GM23338 (cell line): ENCODE measurements around the gene STAP2. TPM values are rescaled to one million over a fixed set of nuclear protein-coding genes. Genes with fewer than 3 reads are reported as not detected.

Experiments used
- ATAC-seq: fragments of 200-7000 bp; cut with Tn5 transposase; 3 replicates; pipeline ENCODE4 v1.9.1; 2020
- DNase-seq: peaks from one replicate; pipeline ENCODE4 v3.0.0-alpha.2; 2015; ENCODE audit warnings: low spot score
- H2AFZ ChIP-seq: fragments of 200-600 bp; sonication (generic); 2 replicates; pipeline ENCODE4 v1.8.0; 2016; ENCODE audit warnings: antibody characterized with exemption, mild to moderate bottlenecking, moderate library complexity
- H3F3A ChIP-seq: fragments of 200-600 bp; sonication (generic); replicated peaks from 2 replicates; pipeline ENCODE4 v1.8.0; 2017; ENCODE audit warnings: antibody characterized with exemption, mixed run types, low read depth
- H3K27ac ChIP-seq: fragments of 200-600 bp; sonication (generic); 2 replicates; pipeline ENCODE4 v1.6.1; 2016; ENCODE audit warnings: low read depth
- H3K27me3 ChIP-seq: fragments of 200-600 bp; sonication (generic); 2 replicates; pipeline ENCODE4 v1.8.0; 2016; ENCODE audit warnings: mild to moderate bottlenecking, mixed run types, moderate library complexity; ENCODE audit not compliant: insufficient read depth
- H3K36me3 ChIP-seq: fragments of 200-600 bp; sonication (generic); 2 replicates; pipeline ENCODE4 v1.8.0; 2016; ENCODE audit warnings: mild to moderate bottlenecking; ENCODE audit not compliant: insufficient read depth
- H3K4me1 ChIP-seq: fragments of 200-600 bp; sonication (generic); 2 replicates; pipeline ENCODE4 v1.8.0; 2016; ENCODE audit warnings: mild to moderate bottlenecking, moderate library complexity; ENCODE audit not compliant: insufficient read depth
- H3K4me2 ChIP-seq: fragments of 200-600 bp; sonication (generic); 2 replicates; pipeline ENCODE4 v1.7.1; 2017; ENCODE audit warnings: mixed run types
- H3K4me3 ChIP-seq: fragments of 200-600 bp; sonication (generic); 2 replicates; pipeline ENCODE4 v1.6.1; 2016; ENCODE audit warnings: mixed run types
- H3K79me2 ChIP-seq: fragments of 200-600 bp; sonication (generic); replicated peaks from 2 replicates; pipeline ENCODE4 v1.8.0; 2017; ENCODE audit warnings: mild to moderate bottlenecking; ENCODE audit not compliant: insufficient read depth
- H3K9me2 ChIP-seq: fragments of 200-600 bp; sonication (generic); 2 replicates; pipeline ENCODE4 v1.8.0; 2017; ENCODE audit not compliant: insufficient read depth
- H4K20me1 ChIP-seq: fragments of 200-600 bp; sonication (generic); replicated peaks from 2 replicates; pipeline ENCODE4 v1.8.0; 2017; ENCODE audit warnings: mild to moderate bottlenecking; ENCODE audit not compliant: insufficient read depth
- H3K27ac Mint-ChIP-seq: 2 replicates; pipeline ENCODE4 v1.8.0; 2020; ENCODE audit warnings: inconsistent platforms, mild to moderate bottlenecking, moderate library complexity, mixed read lengths
- H3K27me3 Mint-ChIP-seq: 3 replicates; pipeline ENCODE4 v1.8.0; 2022; ENCODE audit warnings: low read depth, mild to moderate bottlenecking, moderate library complexity, mixed read lengths, inconsistent platforms; ENCODE audit not compliant: insufficient read depth, poor library complexity
- H3K36me3 Mint-ChIP-seq: 3 replicates; pipeline ENCODE4 v1.8.0; 2021; ENCODE audit warnings: low read depth, mild to moderate bottlenecking, inconsistent platforms, moderate library complexity, mixed read lengths
- H3K4me1 Mint-ChIP-seq: 3 replicates; pipeline ENCODE4 v1.8.0; 2020; ENCODE audit warnings: mild to moderate bottlenecking, inconsistent platforms, mixed read lengths
- H3K4me3 Mint-ChIP-seq: 3 replicates; pipeline ENCODE4 v1.8.0; 2021; ENCODE audit warnings: moderate library complexity, mild to moderate bottlenecking, inconsistent platforms, mixed read lengths
- H3K9me3 Mint-ChIP-seq: 3 replicates; pipeline ENCODE4 v1.8.0; 2020; ENCODE audit warnings: moderate library complexity, mild to moderate bottlenecking, inconsistent platforms, mixed read lengths
- CREB1 ChIP-seq: fragments of 250-450 bp; sonication (Bioruptor Pico); IDR thresholded peaks from 2 replicates; pipeline ENCODE4 v1.5.0; 2020; ENCODE audit warnings: low read depth, mild to moderate bottlenecking, moderate library complexity
- EZH2 ChIP-seq: fragments of 200-600 bp; sonication (generic); IDR thresholded peaks from one replicate; pipeline ENCODE4 v1.8.0; 2017; ENCODE audit warnings: antibody characterized with exemption, mild to moderate bottlenecking, low read depth; ENCODE audit not compliant: unreplicated experiment
- EZH2phosphoT487 ChIP-seq: fragments of 200-600 bp; sonication (generic); IDR thresholded peaks from one replicate; pipeline ENCODE4 v1.8.1; 2018; ENCODE audit warnings: antibody characterized with exemption; ENCODE audit not compliant: unreplicated experiment
- NANOG ChIP-seq: IDR thresholded peaks from 2 replicates; pipeline ENCODE4 v1.6.1; 2016; ENCODE audit warnings: antibody characterized with exemption, borderline replicate concordance
- POLR2AphosphoS5 ChIP-seq: IDR thresholded peaks from 2 replicates; pipeline ENCODE4 v1.6.1; 2016; ENCODE audit warnings: antibody characterized with exemption, low read depth
- REST ChIP-seq: IDR thresholded peaks from one replicate; pipeline ENCODE4 v1.6.1; 2018; ENCODE audit warnings: antibody characterized with exemption; ENCODE audit not compliant: unreplicated experiment
- STAT1 ChIP-seq: IDR thresholded peaks from one replicate; pipeline ENCODE4 v1.6.1; 2016; ENCODE audit warnings: antibody characterized with exemption; ENCODE audit not compliant: unreplicated experiment
- ZNF331 ChIP-seq: fragments of 250-450 bp; sonication (Bioruptor Pico); IDR thresholded peaks from 2 replicates; pipeline ENCODE4 v1.5.0; 2020; ENCODE audit warnings: low read depth, mild to moderate bottlenecking, moderate library complexity
- ZNF462 ChIP-seq: fragments of 250-450 bp; sonication (Bioruptor Pico); IDR thresholded peaks from 2 replicates; pipeline ENCODE4 v1.5.0; 2020; ENCODE audit warnings: mild to moderate bottlenecking, moderate library complexity
- polyA plus RNA-seq: library from polyadenylated mRNA; unstranded; fragments of >200 nt; fragmentation: Nextera tagmentation; extraction: Ambion mirVana; gene quantifications from 2 replicates; pipeline ENCODE4 v1.2.1, GENCODE V29; 2016
- total RNA-seq: library from RNA; depleted of rRNA; stranded (reverse); fragments of >200 nt; shearing (Covaris generic); gene quantifications from 2 replicates; pipeline ENCODE4 v1.2.3, GENCODE V29; 2014

The STAP2 gene
- total and polyA plus RNA-seq, 2 experiments from 2014 or later = 15.1 to 20.7 TPM

- peak overlapping the region; percentile 87; the same call in 1 of the 2 replicates for H3K27ac Mint-ChIP-seq
- peak; percentile 50 for ATAC-seq
These were observed 10.2 kb downstream of the STAP2 start for GRCh38 chr19:4328243-4328990.

More at GRCh38 chr19:4328243-4328990, 10.2 kb downstream of the STAP2 start:
- Histone ChIP-seq H3F3A (peaks cover 6% of the 10 kb centered on the region; the same call in 1 of the 2 replicates), H3K27me3 (no peaks in the 10 kb centered on the region), H3K4me3 (peak overlapping the region; percentile 78), H3K4me2 (peak overlapping the region; percentile 95), H3K27ac (peak overlapping the region; percentile 84; the same call in 1 of the 2 replicates), H2AFZ (peak overlapping the region; percentile 85), H3K4me1 (peaks cover 3% of the 10 kb centered on the region; the same call in 1 of the 2 replicates), H3K36me3 (no peaks in the 10 kb centered on the region), H4K20me1 (no peaks in the 10 kb centered on the region; the same call in 1 of the 2 replicates), H3K79me2 (no peaks in the 10 kb centered on the region), H3K9me2 (no peaks in the 10 kb centered on the region)
- Mint-ChIP-seq H3K4me3 (peak overlapping the region; percentile 86), H3K27me3 (peaks cover 30% of the 10 kb centered on the region), H3K4me1 (peaks cover 18% of the 10 kb centered on the region), H3K9me3 (no peaks in the 10 kb centered on the region), H3K36me3 (peaks cover 9% of the 10 kb centered on the region)
- TF ChIP-seq ZNF462 (CRISPR knock-in tag) = no peak
- TF ChIP-seq POLR2AphosphoS5 = peak; percentile 98
- no peak for TF ChIP-seq NANOG
- peak; percentile 98 for TF ChIP-seq STAT1
- no peak for TF ChIP-seq CREB1 (CRISPR knock-in tag)
- no peak for TF ChIP-seq EZH2
- TF ChIP-seq EZH2phosphoT487 = no peak
- TF ChIP-seq REST = no peak
- TF ChIP-seq ZNF331 (CRISPR knock-in tag) = no peak
- peak; percentile 96 for DNase-seq
